Panc1 (cell line): ENCODE data around the gene CEP128. TPM values are rescaled to one million over a fixed set of nuclear protein-coding genes. Genes with fewer than 3 reads are reported as not detected.

Source experiments
- ATAC-seq: fragments of 200-7000 bp; cut with Tn5 transposase; 2 replicates; pipeline ENCODE4 v1.9.1; 2020; ENCODE audit warnings: mild to moderate bottlenecking, moderate library complexity
- BruUV-seq: library from RNA; stranded (reverse); fragments of 400-500 nt; replicated peaks from 2 replicates; lab custom pipeline; 2021; lab: Mats Ljungman, UMichigan
- CTCF ChIA-PET: fragments of 300-600 bp; sonication (Branson Sonifier 250); formaldehyde crosslinking; loops from one replicate; lab custom pipeline; 2022; ENCODE audit warnings: antibody characterized with exemption; lab: Charles Lee
- POLR2A ChIA-PET: fragments of 300-600 bp; sonication (Branson Sonifier 250); formaldehyde crosslinking; loops from one replicate; lab custom pipeline; 2022; ENCODE audit warnings: antibody characterized with exemption; lab: Charles Lee
- DNase-seq: peaks from one replicate; pipeline ENCODE4 v3.0.0-alpha.2; 2010; ENCODE audit warnings: low read depth, low spot score
- H3K27ac ChIP-seq: 2 replicates; pipeline ENCODE4 v1.5.1; 2011; ENCODE audit warnings: mild to moderate bottlenecking, low read length, inconsistent platforms
- H3K27me3 ChIP-seq: fragments of 200-500 bp; sonication (Bioruptor generic); 2 replicates; pipeline ENCODE4 v1.6.0; 2014; ENCODE audit warnings: low read length, inconsistent platforms; ENCODE audit not compliant: control insufficient read depth, insufficient read depth
- H3K36me3 ChIP-seq: fragments of 200-500 bp; sonication (Bioruptor generic); 2 replicates; pipeline ENCODE4 v1.5.1; 2014; ENCODE audit warnings: inconsistent platforms, mild to moderate bottlenecking, low read length, moderate library complexity; ENCODE audit not compliant: control insufficient read depth, insufficient read depth
- H3K4me1 ChIP-seq: 2 replicates; pipeline ENCODE4 v1.5.1; 2011; ENCODE audit warnings: inconsistent platforms, mild to moderate bottlenecking, low read length, moderate library complexity; ENCODE audit not compliant: control insufficient read depth, insufficient read depth
- H3K4me3 ChIP-seq, 2 experiments: 2 replicates each; pipeline ENCODE4 v1.5.1; 2011 to 2012; ENCODE audit warnings: low read depth in 2 of 2, low read length in 2 of 2, mild to moderate bottlenecking in 2 of 2, inconsistent platforms in 1 of 2, moderate library complexity in 1 of 2
- H3K9me3 ChIP-seq: fragments of 200-500 bp; sonication (Bioruptor generic); 2 replicates; pipeline ENCODE4 v1.5.1; 2014; ENCODE audit warnings: low read depth, mild to moderate bottlenecking, inconsistent platforms, low read length, moderate library complexity; ENCODE audit not compliant: control insufficient read depth, insufficient read depth
- CTCF ChIP-seq: fragments of 450-650 bp; IDR thresholded peaks from 2 replicates; pipeline ENCODE4 v1.5.1; 2017; ENCODE audit warnings: mild to moderate bottlenecking
- POLR2AphosphoS5 ChIP-seq: IDR thresholded peaks from 2 replicates; pipeline ENCODE4 v1.6.1; 2012; ENCODE audit warnings: mild to moderate bottlenecking, low read depth, low read length, moderate library complexity
- SIN3A ChIP-seq: IDR thresholded peaks from 2 replicates; pipeline ENCODE4 v1.6.1; 2012; ENCODE audit warnings: low read depth, mild to moderate bottlenecking, low read length, moderate library complexity, borderline replicate concordance; ENCODE audit not compliant: insufficient read depth
- TCF7L2 ChIP-seq: IDR thresholded peaks from 2 replicates; pipeline ENCODE4 v1.6.1; 2011; ENCODE audit warnings: mild to moderate bottlenecking, low read depth, low read length, inconsistent platforms
- in situ Hi-C: cut with HindIII; loops from 2 replicates; pipeline ENCODE4 v1.10.0; 2016; ENCODE audit warnings: low sequenced_read_pairs, low pct_unique_long_range_greater_than_20kb
- intact Hi-C: fragments of 100-400 bp; cut with micrococcal nuclease; formaldehyde crosslinking; loops from one replicate; pipeline ENCODE4 v1.10.0; 2022; ENCODE audit not compliant: unreplicated experiment
- total RNA-seq: library from RNA; stranded (reverse); gene quantifications from one replicate; pipeline ENCODE4 v1.2.1, GENCODE V29; 2021; ENCODE audit not compliant: unreplicated experiment
- TF ChIP-seq, protein P1 (sequence below), 2 experiments: IDR thresholded peaks; 2 replicates each; pipeline ENCODE4 v1.6.1; 2011 to 2012; ENCODE audit warnings: low read depth in 2 of 2, control low read depth in 1 of 2, low read length in 1 of 2, mild to moderate bottlenecking in 1 of 2, moderate library complexity in 1 of 2; ENCODE audit not compliant: insufficient read depth in 1 of 2

The CEP128 gene
- total RNA-seq, 1 experiment from 2014 or later = 9.3 TPM

DNA sequence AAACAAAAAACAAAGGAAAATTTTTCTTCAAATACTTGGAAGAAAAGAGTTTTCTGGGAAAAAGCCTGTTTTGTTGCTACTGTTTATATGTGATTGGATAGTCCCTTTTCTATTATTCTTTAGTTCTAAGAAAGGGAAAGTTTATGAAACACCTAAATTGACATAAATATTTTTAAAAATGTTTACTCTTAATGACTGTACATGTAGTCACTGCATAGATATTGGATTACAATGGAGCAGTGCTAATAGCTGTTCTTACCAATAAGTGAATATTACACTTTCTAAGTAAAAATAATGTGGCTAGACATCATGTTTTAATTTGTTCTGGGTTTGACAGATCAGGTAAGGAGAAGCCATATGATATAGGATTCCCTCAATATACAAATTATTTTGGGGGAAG lies 377.5 kb downstream of the CEP128 start:
- Histone ChIP-seq H3K36me3 (no peaks in the 10 kb centered on the region), H3K9me3 (no peaks in the 10 kb centered on the region), H3K4me3 (no peak overlapping the region), H3K4me1 (no peaks in the 10 kb centered on the region), H3K27ac (no peak overlapping the region), H3K27me3 (no peaks in the 10 kb centered on the region)
- CTCF ChIA-PET = no interaction called here
- POLR2A ChIA-PET = no interaction called here
- no TSS peak for BruUV-seq
- no peak for DNase-seq
- intact Hi-C loops = no loop called here
- in situ Hi-C loops = no loop called here
- TF ChIP-seq CTCF (no peak), TCF7L2 (no peak), POLR2AphosphoS5 (no peak), SIN3A (no peak)
- TF ChIP-seq, protein P1, sequence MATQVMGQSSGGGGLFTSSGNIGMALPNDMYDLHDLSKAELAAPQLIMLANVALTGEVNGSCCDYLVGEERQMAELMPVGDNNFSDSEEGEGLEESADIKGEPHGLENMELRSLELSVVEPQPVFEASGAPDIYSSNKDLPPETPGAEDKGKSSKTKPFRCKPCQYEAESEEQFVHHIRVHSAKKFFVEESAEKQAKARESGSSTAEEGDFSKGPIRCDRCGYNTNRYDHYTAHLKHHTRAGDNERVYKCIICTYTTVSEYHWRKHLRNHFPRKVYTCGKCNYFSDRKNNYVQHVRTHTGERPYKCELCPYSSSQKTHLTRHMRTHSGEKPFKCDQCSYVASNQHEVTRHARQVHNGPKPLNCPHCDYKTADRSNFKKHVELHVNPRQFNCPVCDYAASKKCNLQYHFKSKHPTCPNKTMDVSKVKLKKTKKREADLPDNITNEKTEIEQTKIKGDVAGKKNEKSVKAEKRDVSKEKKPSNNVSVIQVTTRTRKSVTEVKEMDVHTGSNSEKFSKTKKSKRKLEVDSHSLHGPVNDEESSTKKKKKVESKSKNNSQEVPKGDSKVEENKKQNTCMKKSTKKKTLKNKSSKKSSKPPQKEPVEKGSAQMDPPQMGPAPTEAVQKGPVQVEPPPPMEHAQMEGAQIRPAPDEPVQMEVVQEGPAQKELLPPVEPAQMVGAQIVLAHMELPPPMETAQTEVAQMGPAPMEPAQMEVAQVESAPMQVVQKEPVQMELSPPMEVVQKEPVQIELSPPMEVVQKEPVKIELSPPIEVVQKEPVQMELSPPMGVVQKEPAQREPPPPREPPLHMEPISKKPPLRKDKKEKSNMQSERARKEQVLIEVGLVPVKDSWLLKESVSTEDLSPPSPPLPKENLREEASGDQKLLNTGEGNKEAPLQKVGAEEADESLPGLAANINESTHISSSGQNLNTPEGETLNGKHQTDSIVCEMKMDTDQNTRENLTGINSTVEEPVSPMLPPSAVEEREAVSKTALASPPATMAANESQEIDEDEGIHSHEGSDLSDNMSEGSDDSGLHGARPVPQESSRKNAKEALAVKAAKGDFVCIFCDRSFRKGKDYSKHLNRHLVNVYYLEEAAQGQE (IDR thresholded peaks at IDR 0.05; ENCODE audit: insufficient read depth in 1 of 2, low read depth in 2 of 2, low read length in 1 of 2) = no peak
- ATAC-seq = no peak

DNA sequence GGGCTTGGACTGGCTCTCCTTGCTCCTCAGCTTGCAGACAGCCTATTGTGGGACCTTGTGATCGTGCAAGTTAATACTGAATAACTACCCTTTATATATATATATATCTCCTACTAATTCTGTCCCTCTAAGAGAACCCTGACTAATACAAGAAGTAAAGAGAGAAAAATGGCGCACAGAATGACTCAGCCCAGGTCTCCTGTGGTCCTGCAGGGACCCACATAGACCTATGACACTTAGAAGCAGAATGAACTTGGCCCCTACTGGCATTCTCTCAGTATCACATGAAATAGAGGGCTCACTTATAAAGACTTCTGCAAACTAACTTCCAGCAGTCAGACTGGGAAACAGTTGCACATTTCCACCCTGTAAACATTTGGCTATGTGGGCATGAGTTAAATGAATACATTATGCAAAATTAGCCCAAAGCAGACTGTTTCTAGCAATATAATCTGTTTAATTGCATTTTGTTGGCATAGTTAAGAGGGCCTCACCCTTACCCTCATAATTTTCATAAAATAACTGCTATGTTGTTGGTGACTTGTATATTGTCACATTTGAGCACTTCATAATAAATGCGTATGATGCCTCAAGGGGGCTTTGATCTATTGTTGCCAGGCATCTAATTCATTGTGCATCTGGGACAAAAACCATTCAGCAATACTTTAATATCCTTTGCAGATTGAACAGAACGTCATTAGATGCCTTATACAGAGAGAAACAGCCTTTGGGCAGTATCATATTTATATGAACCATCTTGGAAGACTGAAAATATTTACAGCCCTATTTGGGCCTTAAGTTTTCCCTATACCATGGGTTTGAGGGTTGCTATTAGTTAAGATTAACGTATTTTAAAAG lies 380.5 kb downstream of the CEP128 start:
- intact Hi-C loops (no loop called here), in situ Hi-C loops (no loop called here)
- Histone ChIP-seq H3K36me3 (no peaks in the 10 kb centered on the region), H3K4me3 (no peak overlapping the region), H3K27ac (no peak overlapping the region), H3K9me3 (no peaks in the 10 kb centered on the region), H3K4me1 (no peaks in the 10 kb centered on the region), H3K27me3 (no peaks in the 10 kb centered on the region)
- no peak for DNase-seq
- ChIA-PET CTCF (no interaction called here), POLR2A (no interaction called here)
- TF ChIP-seq, protein P1 (IDR thresholded peaks at IDR 0.05; ENCODE audit: insufficient read depth in 1 of 2, low read depth in 2 of 2, low read length in 1 of 2) = no peak
- TF ChIP-seq CTCF (no peak), POLR2AphosphoS5 (no peak), SIN3A (no peak), TCF7L2 (no peak)
- no TSS peak for BruUV-seq
- no peak for ATAC-seq
